Immature natural killer cell (primary cell): ENCODE measurements around the gene PA2G4. TPM values are rescaled to one million over a fixed set of nuclear protein-coding genes. Genes with fewer than 3 reads are reported as not detected.
"Not testable (repeated sequence)": the region's sequence is repeated elsewhere in the genome, so short reads cannot be mapped to it uniquely, and the experiment has no call there.

ENCODE experiments used
- DNase-seq, 3 donors: peaks; one replicate each; pipeline ENCODE4 v3.0.0; 2022; ENCODE audit warnings: mixed read lengths in 1 of 3
- H3K27ac Mint-ChIP-seq, 6 donors: one replicate each; pipeline ENCODE4 v1.8.0; 2020; ENCODE audit warnings: mixed read lengths in 6 of 6, mild to moderate bottlenecking in 5 of 6, inconsistent platforms in 4 of 6, moderate library complexity in 3 of 6
- H3K27me3 Mint-ChIP-seq, 3 donors: one replicate each; pipeline ENCODE4 v1.8.0; 2020 to 2021; ENCODE audit warnings: low read depth in 3 of 3, mild to moderate bottlenecking in 3 of 3, mixed read lengths in 3 of 3, moderate library complexity in 3 of 3, inconsistent platforms in 1 of 3
- H3K36me3 Mint-ChIP-seq, 3 donors: one replicate each; pipeline ENCODE4 v1.8.0; 2020; ENCODE audit warnings: mixed read lengths in 3 of 3, inconsistent platforms in 2 of 3, mild to moderate bottlenecking in 2 of 3
- H3K4me1 Mint-ChIP-seq, 2 donors: one replicate each; pipeline ENCODE4 v1.8.0; 2020; ENCODE audit warnings: inconsistent platforms in 2 of 2, mild to moderate bottlenecking in 2 of 2, mixed read lengths in 2 of 2, moderate library complexity in 1 of 2
- H3K4me3 Mint-ChIP-seq, 5 donors: one replicate each; pipeline ENCODE4 v1.8.0; 2020; ENCODE audit warnings: mild to moderate bottlenecking in 5 of 5, mixed read lengths in 5 of 5, inconsistent platforms in 3 of 5, moderate library complexity in 3 of 5
- H3K9me3 Mint-ChIP-seq, 6 donors: one replicate each; pipeline ENCODE4 v1.8.0; 2020; ENCODE audit warnings: mild to moderate bottlenecking in 6 of 6, mixed read lengths in 6 of 6, inconsistent platforms in 4 of 6, moderate library complexity in 3 of 6
- polyA plus RNA-seq, 3 donors: library from polyadenylated mRNA; unstranded; fragments of 300-500 nt; fragmentation: Illumina TruSeq; gene quantifications; one replicate each; pipeline ENCODE4 v1.2.3, GENCODE V29; 2021

PA2G4 gene
- polyA plus RNA-seq, 3 donors from 2014 or later: 192 to 222 (median 214) TPM

- no peak for DNase-seq
- Mint-ChIP-seq H3K27ac (peak overlapping the region in 1 of 6 donors; percentile 59), H3K27me3 (peaks cover 8 to 35% (median 16%) of the 10 kb centered on the region in 3 donors), H3K9me3 (no peaks in the 10 kb centered on the region), H3K36me3 (peaks cover 6 to 7% (median 7%) of the 10 kb centered on the region in 3 donors), H3K4me3 (peak overlapping the region in 4 of 5 donors; percentile 8 to 47 (median 26)), H3K4me1 (peaks cover 58 to 66% of the 10 kb centered on the region in 2 donors)
Measured at GRCh38 chr12:56155256-56155845, 51.0 kb downstream of the PA2G4 start.

GRCh38 chr12:56156464-56157200 is 52.3 kb downstream of the PA2G4 start:
- Mint-ChIP-seq H3K36me3 (peaks cover 10 to 17% (median 14%) of the 10 kb centered on the region in 3 donors), H3K4me3 (peak overlapping the region; percentile 90 to 99 (median 98)), H3K27me3 (peaks cover 7 to 33% (median 12%) of the 10 kb centered on the region in 3 donors), H3K27ac (peak overlapping the region; percentile 92 to 100 (median 98)), H3K4me1 (peaks cover 59 to 67% of the 10 kb centered on the region in 2 donors)
- not testable (repeated sequence) for DNase-seq, H3K9me3 Mint-ChIP-seq

GRCh38 chr12:56157201-56158028 is 53.1 kb downstream of the PA2G4 start:
- H3K36me3 Mint-ChIP-seq: peaks cover 10 to 22% (median 16%) of the 10 kb centered on the region in 3 donors
- peaks cover 5 to 25% (median 12%) of the 10 kb centered on the region in 3 donors for H3K27me3 Mint-ChIP-seq
- DNase-seq: peak; percentile 54 to 57 (median 55)
- no peaks in the 10 kb centered on the region for H3K9me3 Mint-ChIP-seq
- peak overlapping the region; percentile 90 to 99 (median 98) for H3K4me3 Mint-ChIP-seq
- peaks cover 51 to 61% of the 10 kb centered on the region in 2 donors for H3K4me1 Mint-ChIP-seq
- H3K27ac Mint-ChIP-seq: peak overlapping the region; percentile 92 to 100 (median 98)

- H3K27me3 Mint-ChIP-seq: peaks cover 5 to 18% (median 12%) of the 10 kb centered on the region in 3 donors
- no peaks in the 10 kb centered on the region for H3K9me3 Mint-ChIP-seq
- H3K4me3 Mint-ChIP-seq: peak within 1 kb of the TSS; percentile 90 to 99 (median 98)
- H3K36me3 Mint-ChIP-seq: peaks cover 10 to 29% (median 20%) of the 10 kb centered on the region in 3 donors
- peak within 1 kb of the TSS; percentile 92 to 100 (median 98) for H3K27ac Mint-ChIP-seq
- peak; percentile 85 to 86 (median 86) for DNase-seq
- peaks cover 45 to 54% of the 10 kb centered on the region in 2 donors for H3K4me1 Mint-ChIP-seq
Measured at GRCh38 chr12:56158029-56158925, 53.9 kb downstream of the PA2G4 start, which contains the start of gene MYL6. Gene MYL6 (plus strand): TSS chr12:56158359. CDS start chr12:56158402, 43 bp downstream.

GRCh38 chr12:56158926-56159461 is 54.6 kb downstream of the PA2G4 start:
- H3K4me3 Mint-ChIP-seq: peak overlapping the region; percentile 90 to 99 (median 98)
- peaks cover 5 to 18% (median 12%) of the 10 kb centered on the region in 3 donors for H3K27me3 Mint-ChIP-seq
- H3K27ac Mint-ChIP-seq: peak overlapping the region; percentile 92 to 100 (median 98)
- H3K36me3 Mint-ChIP-seq: peaks cover 10 to 35% (median 20%) of the 10 kb centered on the region in 3 donors
- peaks cover 48 to 54% of the 10 kb centered on the region in 2 donors for H3K4me1 Mint-ChIP-seq
- peak in 1 of 3 donors; percentile 30 for DNase-seq
- no peaks in the 10 kb centered on the region for H3K9me3 Mint-ChIP-seq

GRCh38 chr12:56159482-56160192 is 55.3 kb downstream of the PA2G4 start:
- H3K9me3 Mint-ChIP-seq: no peaks in the 10 kb centered on the region
- DNase-seq: no peak
- peak overlapping the region; percentile 90 to 99 (median 98) for H3K4me3 Mint-ChIP-seq
- H3K4me1 Mint-ChIP-seq: peaks cover 48 to 54% of the 10 kb centered on the region in 2 donors
- H3K27me3 Mint-ChIP-seq: peaks cover 5 to 22% (median 14%) of the 10 kb centered on the region in 3 donors
- H3K27ac Mint-ChIP-seq: peak overlapping the region; percentile 92 to 100 (median 98)
- peaks cover 10 to 40% (median 25%) of the 10 kb centered on the region in 3 donors for H3K36me3 Mint-ChIP-seq

- peak overlapping the region; percentile 90 to 99 (median 98) for H3K4me3 Mint-ChIP-seq
- peak overlapping the region; percentile 92 to 100 (median 98) for H3K27ac Mint-ChIP-seq
- H3K9me3 Mint-ChIP-seq: no peaks in the 10 kb centered on the region
- H3K27me3 Mint-ChIP-seq: peaks cover 5 to 22% (median 14%) of the 10 kb centered on the region in 3 donors
- peaks cover 48 to 54% of the 10 kb centered on the region in 2 donors for H3K4me1 Mint-ChIP-seq
- H3K36me3 Mint-ChIP-seq: peaks cover 10 to 40% (median 25%) of the 10 kb centered on the region in 3 donors
- peak; percentile 46 to 61 (median 55) for DNase-seq
Measured at GRCh38 chr12:56160193-56160763, 55.9 kb downstream of the PA2G4 start.

GRCh38 chr12:56160894-56161689 is 56.7 kb downstream of the PA2G4 start:
- H3K4me1 Mint-ChIP-seq: peaks cover 44 to 48% of the 10 kb centered on the region in 2 donors
- no peak for DNase-seq
- peak overlapping the region; percentile 92 to 100 (median 98) for H3K27ac Mint-ChIP-seq
- H3K27me3 Mint-ChIP-seq: peaks cover 5 to 20% (median 14%) of the 10 kb centered on the region in 3 donors
- no peaks in the 10 kb centered on the region for H3K9me3 Mint-ChIP-seq
- H3K36me3 Mint-ChIP-seq: peaks cover 14 to 45% (median 30%) of the 10 kb centered on the region in 3 donors
- peak overlapping the region; percentile 90 to 99 (median 98) for H3K4me3 Mint-ChIP-seq

- DNase-seq: no peak
- H3K36me3 Mint-ChIP-seq: peaks cover 14 to 45% (median 30%) of the 10 kb centered on the region in 3 donors
- H3K9me3 Mint-ChIP-seq: no peaks in the 10 kb centered on the region
- H3K27ac Mint-ChIP-seq: peak overlapping the region; percentile 92 to 100 (median 98)
- H3K4me1 Mint-ChIP-seq: peaks cover 44 to 48% of the 10 kb centered on the region in 2 donors
- H3K4me3 Mint-ChIP-seq: peak overlapping the region in 4 of 5 donors; percentile 17 to 98 (median 28)
- H3K27me3 Mint-ChIP-seq: peaks cover 5 to 20% (median 14%) of the 10 kb centered on the region in 3 donors
Measured at GRCh38 chr12:56161690-56162351, 57.5 kb downstream of the PA2G4 start.

GRCh38 chr12:56162468-56163290 is 58.3 kb downstream of the PA2G4 start:
- Mint-ChIP-seq H3K4me1 (peaks cover 37 to 41% of the 10 kb centered on the region in 2 donors), H3K4me3 (no peak overlapping the region)

More at GRCh38 chr12:56162468-56163290, 58.3 kb downstream of the PA2G4 start:
- Mint-ChIP-seq H3K27ac (peak overlapping the region; percentile 12 to 80 (median 57)), H3K9me3 (no peaks in the 10 kb centered on the region), H3K27me3 (peaks cover 2 to 23% (median 14%) of the 10 kb centered on the region in 3 donors), H3K36me3 (peaks cover 18 to 49% (median 34%) of the 10 kb centered on the region in 3 donors)
- no peak for DNase-seq
